AG04450 (cell line): ENCODE data around the gene DIPK1A. TPM values are rescaled to one million over a fixed set of nuclear protein-coding genes. Genes with fewer than 3 reads are reported as not detected.

ENCODE experiments used
- CTCF ChIA-PET: fragments of 300-600, 350-600 bp; formaldehyde crosslinking; extraction: SDS; loops from one replicate; lab custom pipeline; 2022; ENCODE audit warnings: antibody characterized with exemption, inconsistent platforms; lab: Charles Lee
- POLR2A ChIA-PET: fragments of 350-600 bp; formaldehyde crosslinking; extraction: SDS; loops from one replicate; lab custom pipeline; 2021; ENCODE audit warnings: antibody characterized with exemption, inconsistent platforms; lab: Yijun Ruan, JAX
- DNase-seq: peaks from one replicate; pipeline ENCODE4 v3.0.0-alpha.2; 2011; ENCODE audit warnings: low read depth, low spot score
- H3K27ac ChIP-seq: one replicate; pipeline ENCODE4 v1.5.1; 2012; ENCODE audit warnings: low read depth, low read length, control low read depth
- H3K27me3 ChIP-seq: one replicate; pipeline ENCODE4 v1.6.0; 2012; ENCODE audit warnings: low read length; ENCODE audit not compliant: control insufficient read depth, insufficient read depth
- H3K4me3 ChIP-seq: 2 replicates; pipeline ENCODE4 v1.5.1; 2011; ENCODE audit warnings: mild to moderate bottlenecking, low read depth, low read length, control low read depth
- H3K9me3 ChIP-seq: 2 replicates; pipeline ENCODE4 v1.5.1; 2012; ENCODE audit warnings: low read length; ENCODE audit not compliant: control insufficient read depth, insufficient read depth
- CTCF ChIP-seq: IDR thresholded peaks from 2 replicates; pipeline ENCODE4 v1.5.1; 2011; ENCODE audit warnings: low read depth, low read length, control low read depth, inconsistent platforms
- polyA plus RNA-seq: library from polyadenylated mRNA; depleted of rRNA; stranded (reverse); fragments of >200 nt; gene quantifications from 2 replicates; pipeline ENCODE4 v1.2.3, GENCODE V29; 2011

Gene DIPK1A
- polyA plus RNA-seq, 1 experiment, result 50.8 TPM

DNA sequence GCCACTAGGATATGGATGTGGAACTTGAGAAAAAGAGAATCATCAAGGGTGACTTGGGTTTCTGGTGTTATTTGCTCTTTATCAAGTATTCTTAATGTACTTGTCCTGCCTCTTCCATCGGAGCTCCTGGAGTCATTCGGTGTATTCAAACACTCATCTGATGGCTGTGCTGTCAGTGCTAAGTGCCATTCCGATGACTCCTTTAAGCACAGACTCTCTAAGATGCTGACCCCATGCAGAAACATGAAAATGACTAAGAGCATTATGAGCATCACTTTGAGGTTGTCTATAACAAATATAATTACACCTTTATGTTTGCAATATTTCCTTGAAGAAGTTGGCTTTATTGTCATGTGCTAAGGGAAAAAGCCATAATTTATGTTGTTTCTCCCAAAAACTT, 140.7 kb downstream of the DIPK1A start:
- TF ChIP-seq CTCF, result no peak
- POLR2A ChIA-PET, result no interaction called here
- no peak overlapping the region for H3K27ac ChIP-seq
- CTCF ChIA-PET, result interaction anchor here (3.0 to 6.6 kb wide), 2 partner anchors 12 to 72 kb away, joined by 12 to 57 read pairs; partner anchors contain the start of gene RPL5
- no peak for DNase-seq
- no peaks in the 10 kb centered on the region for H3K27me3 ChIP-seq
- H3K9me3 ChIP-seq, result no peaks in the 10 kb centered on the region
- H3K4me3 ChIP-seq, result no peak overlapping the region

DNA sequence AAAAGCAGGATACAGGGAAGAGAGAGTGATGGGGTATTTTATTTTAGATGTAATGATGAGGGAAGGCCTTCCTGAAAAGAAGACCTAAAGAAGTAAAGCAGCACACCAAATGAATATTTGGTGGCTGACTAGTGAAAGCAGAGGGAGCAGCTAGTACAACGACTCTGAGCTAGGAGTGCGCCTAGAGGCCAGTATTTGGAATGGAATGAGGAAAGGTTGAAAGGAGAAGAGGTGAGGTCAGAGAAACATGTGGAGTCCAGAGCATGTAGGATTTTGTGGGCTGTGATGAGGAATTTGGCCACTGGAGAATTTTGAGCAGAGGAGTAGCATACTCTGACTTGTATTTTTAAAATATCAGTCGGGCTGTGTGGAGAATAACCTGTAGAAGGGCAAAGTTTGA, 141.2 kb downstream of the DIPK1A start:
- H3K27ac ChIP-seq, result no peak overlapping the region
- no peaks in the 10 kb centered on the region for H3K9me3 ChIP-seq
- CTCF ChIA-PET, result interaction anchor here (3.0 to 6.6 kb wide), 2 partner anchors 12 to 72 kb away, joined by 12 to 57 read pairs; partner anchors contain the start of gene RPL5
- POLR2A ChIA-PET, result no interaction called here
- no peak for DNase-seq
- no peak overlapping the region for H3K4me3 ChIP-seq
- peak; percentile 13; the same call in 1 of the 2 replicates for TF ChIP-seq CTCF
- H3K27me3 ChIP-seq, result no peaks in the 10 kb centered on the region

DNA sequence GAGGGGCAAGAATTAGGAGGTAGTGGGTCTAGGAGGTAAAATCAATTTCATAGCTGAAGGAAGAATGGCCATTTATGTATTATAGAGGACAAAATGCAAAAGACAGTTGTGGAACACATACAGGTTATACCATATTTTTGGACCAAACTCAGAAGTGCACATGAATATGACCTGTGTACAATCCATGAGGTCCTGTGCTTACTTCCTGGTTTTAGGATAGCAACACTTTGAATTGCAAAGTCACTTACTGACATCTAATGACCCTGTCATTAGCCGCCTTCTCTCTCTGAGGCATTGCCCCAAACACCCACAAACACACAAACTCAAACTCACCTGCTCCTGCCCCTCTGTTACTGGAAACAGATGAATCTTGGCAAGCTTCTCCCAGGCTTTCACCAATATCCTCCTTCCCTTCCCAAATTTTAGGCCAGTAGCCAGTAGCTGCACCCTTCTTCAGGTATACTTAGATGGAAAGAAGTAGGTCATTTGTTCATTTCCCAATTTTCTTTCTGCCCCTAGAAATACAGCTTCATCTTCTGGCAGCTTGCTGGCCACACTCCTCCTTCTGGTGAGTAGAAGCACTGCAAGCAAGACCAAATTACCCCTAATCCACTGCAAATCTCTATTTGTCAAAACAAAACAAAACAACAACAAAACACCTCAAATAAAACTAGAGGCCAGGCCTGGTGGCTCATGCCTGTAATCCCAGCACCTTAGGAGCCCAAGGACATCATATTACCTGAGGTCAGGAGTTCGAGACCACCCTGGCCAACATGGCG, 143.1 kb downstream of the DIPK1A start:
- H3K27me3 ChIP-seq, result no peaks in the 10 kb centered on the region
- DNase-seq, result no peak
- ChIA-PET POLR2A (interaction anchor here (1.2 to 2.0 kb wide), 2 partner anchors 14 to 33 kb away, joined by 3 to 8 read pairs; partner anchors contain the start of genes EVI5 and RPL5), CTCF (interaction anchor here (0.6 to 6.6 kb wide), 13 partner anchors 10 to 508 kb away, joined by 3 to 57 read pairs (median 4); partner anchors contain the start of gene RPL5)
- no peak overlapping the region for H3K27ac ChIP-seq
- H3K9me3 ChIP-seq, result no peaks in the 10 kb centered on the region
- peak; percentile 74 for TF ChIP-seq CTCF
- H3K4me3 ChIP-seq, result no peak overlapping the region

DNA sequence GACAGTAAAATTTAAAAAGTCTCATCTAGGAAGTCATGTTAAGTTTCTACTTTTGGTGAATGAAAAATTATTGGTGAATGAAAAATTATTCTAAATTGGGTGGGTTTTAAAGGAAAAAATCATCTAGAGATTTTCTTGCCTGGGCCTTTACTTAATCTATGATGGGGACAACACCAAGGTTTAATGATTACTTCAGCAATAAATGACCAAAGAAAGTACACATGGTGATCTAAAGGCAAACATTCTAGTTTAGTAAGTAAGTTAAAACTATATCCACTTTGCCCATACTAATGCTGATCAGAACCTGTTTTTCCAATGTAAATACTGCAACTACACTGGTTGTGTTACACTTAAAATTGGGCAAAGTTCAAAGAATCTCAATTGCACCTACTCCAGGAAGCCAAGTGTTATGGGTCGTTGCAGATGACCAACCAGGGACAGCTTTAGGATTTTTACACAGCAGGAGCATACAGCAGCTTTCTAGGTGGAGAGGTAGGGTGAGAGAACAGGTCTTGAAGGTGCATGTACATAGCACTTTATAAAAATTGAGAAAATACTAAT, 144.0 kb downstream of the DIPK1A start:
- Histone ChIP-seq H3K27ac (no peak overlapping the region), H3K4me3 (no peak overlapping the region), H3K27me3 (no peaks in the 10 kb centered on the region), H3K9me3 (no peaks in the 10 kb centered on the region)
- no peak for DNase-seq
- TF ChIP-seq CTCF, result no peak
- CTCF ChIA-PET, result interaction anchor here (1.1 to 6.6 kb wide), 3 partner anchors 12 to 69 kb away, joined by 4 to 57 read pairs (median 7); partner anchors contain the start of gene RPL5
- POLR2A ChIA-PET, result interaction anchor here (1.2 to 2.0 kb wide), 2 partner anchors 14 to 32 kb away, joined by 3 to 8 read pairs; partner anchors contain the start of genes EVI5 and RPL5
